Measurements from ENCODE around the gene SH3PXD2A. TPM values are rescaled to one million over a fixed set of nuclear protein-coding genes. Genes with fewer than 3 reads are reported as not detected.

Gene SH3PXD2A
- total and polyA plus RNA-seq, 2 experiments from 2014 or later = 1.8 to 5.0 TPM

DNA sequence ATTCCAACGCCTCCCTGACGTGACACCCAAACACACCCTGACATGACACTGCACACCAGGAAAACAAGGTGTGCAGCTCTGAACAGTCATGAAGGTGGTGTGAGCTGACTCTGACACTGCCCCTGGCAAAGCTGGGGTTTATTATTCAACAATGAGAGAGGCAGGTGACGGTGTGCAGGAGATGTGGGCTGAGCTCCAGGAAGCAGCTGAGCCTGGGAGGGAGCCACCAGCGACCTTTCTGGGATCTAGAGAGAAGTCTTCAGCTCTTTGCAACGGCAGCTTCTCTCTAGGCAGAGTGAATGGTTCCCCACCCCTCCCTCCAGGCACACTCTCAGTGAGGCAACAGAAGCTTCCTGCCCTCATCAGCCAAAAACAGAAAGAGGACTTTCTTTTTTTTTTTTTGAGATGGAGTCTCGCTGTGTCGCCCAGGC lies 65.6 kb downstream of the SH3PXD2A start:
- no peak overlapping the region for H3K4me2 ChIP-seq
- no peaks in the 10 kb centered on the region for H3K4me1 ChIP-seq (ENCODE audit: insufficient read depth)
- no peak overlapping the region for H3K27ac Mint-ChIP-seq
- H3K4me3 ChIP-seq = no peak overlapping the region
- no peaks in the 10 kb centered on the region for H3K79me2 ChIP-seq (replicated peaks; ENCODE audit: insufficient read depth)
- H3K27ac ChIP-seq (ENCODE audit: low read depth) = no peak overlapping the region
- ATAC-seq (no peak), DNase-seq (ENCODE audit: low spot score) (no peak)
- TF ChIP-seq EZH2phosphoT487 (IDR thresholded peaks at IDR 0.05; ENCODE audit: unreplicated experiment) (no peak), ZNF331 (CRISPR knock-in tag; IDR thresholded peaks at IDR 0.05; ENCODE audit: low read depth) (no peak), CREB1 (CRISPR knock-in tag; IDR thresholded peaks at IDR 0.05; ENCODE audit: low read depth) (no peak), ZNF114 (CRISPR knock-in tag; IDR thresholded peaks at IDR 0.05) (no peak), STAT1 (IDR thresholded peaks at IDR 0.05; ENCODE audit: unreplicated experiment) (no peak), JUNB (IDR thresholded peaks at IDR 0.05; ENCODE audit: unreplicated experiment) (no peak)
- TF ChIP-seq, protein P1, sequence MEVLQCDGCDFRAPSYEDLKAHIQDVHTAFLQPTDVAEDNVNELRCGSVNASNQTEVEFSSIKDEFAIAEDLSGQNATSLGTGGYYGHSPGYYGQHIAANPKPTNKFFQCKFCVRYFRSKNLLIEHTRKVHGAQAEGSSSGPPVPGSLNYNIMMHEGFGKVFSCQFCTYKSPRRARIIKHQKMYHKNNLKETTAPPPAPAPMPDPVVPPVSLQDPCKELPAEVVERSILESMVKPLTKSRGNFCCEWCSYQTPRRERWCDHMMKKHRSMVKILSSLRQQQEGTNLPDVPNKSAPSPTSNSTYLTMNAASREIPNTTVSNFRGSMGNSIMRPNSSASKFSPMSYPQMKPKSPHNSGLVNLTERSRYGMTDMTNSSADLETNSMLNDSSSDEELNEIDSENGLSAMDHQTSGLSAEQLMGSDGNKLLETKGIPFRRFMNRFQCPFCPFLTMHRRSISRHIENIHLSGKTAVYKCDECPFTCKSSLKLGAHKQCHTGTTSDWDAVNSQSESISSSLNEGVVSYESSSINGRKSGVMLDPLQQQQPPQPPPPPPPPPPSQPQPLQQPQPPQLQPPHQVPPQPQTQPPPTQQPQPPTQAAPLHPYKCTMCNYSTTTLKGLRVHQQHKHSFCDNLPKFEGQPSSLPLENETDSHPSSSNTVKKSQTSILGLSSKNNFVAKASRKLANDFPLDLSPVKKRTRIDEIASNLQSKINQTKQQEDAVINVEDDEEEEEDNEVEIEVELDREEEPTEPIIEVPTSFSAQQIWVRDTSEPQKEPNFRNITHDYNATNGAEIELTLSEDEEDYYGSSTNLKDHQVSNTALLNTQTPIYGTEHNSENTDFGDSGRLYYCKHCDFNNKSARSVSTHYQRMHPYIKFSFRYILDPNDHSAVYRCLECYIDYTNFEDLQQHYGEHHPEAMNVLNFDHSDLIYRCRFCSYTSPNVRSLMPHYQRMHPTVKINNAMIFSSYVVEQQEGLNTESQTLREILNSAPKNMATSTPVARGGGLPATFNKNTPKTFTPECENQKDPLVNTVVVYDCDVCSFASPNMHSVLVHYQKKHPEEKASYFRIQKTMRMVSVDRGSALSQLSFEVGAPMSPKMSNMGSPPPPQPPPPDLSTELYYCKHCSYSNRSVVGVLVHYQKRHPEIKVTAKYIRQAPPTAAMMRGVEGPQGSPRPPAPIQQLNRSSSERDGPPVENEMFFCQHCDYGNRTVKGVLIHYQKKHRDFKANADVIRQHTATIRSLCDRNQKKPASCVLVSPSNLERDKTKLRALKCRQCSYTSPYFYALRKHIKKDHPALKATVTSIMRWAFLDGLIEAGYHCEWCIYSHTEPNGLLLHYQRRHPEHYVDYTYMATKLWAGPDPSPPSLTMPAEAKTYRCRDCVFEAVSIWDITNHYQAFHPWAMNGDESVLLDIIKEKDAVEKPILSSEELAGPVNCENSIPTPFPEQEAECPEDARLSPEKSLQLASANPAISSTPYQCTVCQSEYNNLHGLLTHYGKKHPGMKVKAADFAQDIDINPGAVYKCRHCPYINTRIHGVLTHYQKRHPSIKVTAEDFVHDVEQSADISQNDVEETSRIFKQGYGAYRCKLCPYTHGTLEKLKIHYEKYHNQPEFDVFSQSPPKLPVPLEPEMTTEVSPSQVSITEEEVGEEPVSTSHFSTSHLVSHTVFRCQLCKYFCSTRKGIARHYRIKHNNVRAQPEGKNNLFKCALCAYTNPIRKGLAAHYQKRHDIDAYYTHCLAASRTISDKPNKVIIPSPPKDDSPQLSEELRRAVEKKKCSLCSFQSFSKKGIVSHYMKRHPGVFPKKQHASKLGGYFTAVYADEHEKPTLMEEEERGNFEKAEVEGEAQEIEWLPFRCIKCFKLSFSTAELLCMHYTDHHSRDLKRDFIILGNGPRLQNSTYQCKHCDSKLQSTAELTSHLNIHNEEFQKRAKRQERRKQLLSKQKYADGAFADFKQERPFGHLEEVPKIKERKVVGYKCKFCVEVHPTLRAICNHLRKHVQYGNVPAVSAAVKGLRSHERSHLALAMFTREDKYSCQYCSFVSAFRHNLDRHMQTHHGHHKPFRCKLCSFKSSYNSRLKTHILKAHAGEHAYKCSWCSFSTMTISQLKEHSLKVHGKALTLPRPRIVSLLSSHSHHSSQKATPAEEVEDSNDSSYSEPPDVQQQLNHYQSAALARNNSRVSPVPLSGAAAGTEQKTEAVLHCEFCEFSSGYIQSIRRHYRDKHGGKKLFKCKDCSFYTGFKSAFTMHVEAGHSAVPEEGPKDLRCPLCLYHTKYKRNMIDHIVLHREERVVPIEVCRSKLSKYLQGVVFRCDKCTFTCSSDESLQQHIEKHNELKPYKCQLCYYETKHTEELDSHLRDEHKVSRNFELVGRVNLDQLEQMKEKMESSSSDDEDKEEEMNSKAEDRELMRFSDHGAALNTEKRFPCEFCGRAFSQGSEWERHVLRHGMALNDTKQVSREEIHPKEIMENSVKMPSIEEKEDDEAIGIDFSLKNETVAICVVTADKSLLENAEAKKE (CRISPR knock-in tag; IDR thresholded peaks at IDR 0.05) = no peak
- TF ChIP-seq, protein P2, sequence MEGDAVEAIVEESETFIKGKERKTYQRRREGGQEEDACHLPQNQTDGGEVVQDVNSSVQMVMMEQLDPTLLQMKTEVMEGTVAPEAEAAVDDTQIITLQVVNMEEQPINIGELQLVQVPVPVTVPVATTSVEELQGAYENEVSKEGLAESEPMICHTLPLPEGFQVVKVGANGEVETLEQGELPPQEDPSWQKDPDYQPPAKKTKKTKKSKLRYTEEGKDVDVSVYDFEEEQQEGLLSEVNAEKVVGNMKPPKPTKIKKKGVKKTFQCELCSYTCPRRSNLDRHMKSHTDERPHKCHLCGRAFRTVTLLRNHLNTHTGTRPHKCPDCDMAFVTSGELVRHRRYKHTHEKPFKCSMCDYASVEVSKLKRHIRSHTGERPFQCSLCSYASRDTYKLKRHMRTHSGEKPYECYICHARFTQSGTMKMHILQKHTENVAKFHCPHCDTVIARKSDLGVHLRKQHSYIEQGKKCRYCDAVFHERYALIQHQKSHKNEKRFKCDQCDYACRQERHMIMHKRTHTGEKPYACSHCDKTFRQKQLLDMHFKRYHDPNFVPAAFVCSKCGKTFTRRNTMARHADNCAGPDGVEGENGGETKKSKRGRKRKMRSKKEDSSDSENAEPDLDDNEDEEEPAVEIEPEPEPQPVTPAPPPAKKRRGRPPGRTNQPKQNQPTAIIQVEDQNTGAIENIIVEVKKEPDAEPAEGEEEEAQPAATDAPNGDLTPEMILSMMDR (conservative IDR thresholded peaks at IDR 0.05; ENCODE audit: low read depth in 2 of 2) = no peak
- TF ChIP-seq, protein P3, sequence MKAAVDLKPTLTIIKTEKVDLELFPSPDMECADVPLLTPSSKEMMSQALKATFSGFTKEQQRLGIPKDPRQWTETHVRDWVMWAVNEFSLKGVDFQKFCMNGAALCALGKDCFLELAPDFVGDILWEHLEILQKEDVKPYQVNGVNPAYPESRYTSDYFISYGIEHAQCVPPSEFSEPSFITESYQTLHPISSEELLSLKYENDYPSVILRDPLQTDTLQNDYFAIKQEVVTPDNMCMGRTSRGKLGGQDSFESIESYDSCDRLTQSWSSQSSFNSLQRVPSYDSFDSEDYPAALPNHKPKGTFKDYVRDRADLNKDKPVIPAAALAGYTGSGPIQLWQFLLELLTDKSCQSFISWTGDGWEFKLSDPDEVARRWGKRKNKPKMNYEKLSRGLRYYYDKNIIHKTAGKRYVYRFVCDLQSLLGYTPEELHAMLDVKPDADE (IDR thresholded peaks at IDR 0.05) = no peak
- TF ChIP-seq, protein P4, sequence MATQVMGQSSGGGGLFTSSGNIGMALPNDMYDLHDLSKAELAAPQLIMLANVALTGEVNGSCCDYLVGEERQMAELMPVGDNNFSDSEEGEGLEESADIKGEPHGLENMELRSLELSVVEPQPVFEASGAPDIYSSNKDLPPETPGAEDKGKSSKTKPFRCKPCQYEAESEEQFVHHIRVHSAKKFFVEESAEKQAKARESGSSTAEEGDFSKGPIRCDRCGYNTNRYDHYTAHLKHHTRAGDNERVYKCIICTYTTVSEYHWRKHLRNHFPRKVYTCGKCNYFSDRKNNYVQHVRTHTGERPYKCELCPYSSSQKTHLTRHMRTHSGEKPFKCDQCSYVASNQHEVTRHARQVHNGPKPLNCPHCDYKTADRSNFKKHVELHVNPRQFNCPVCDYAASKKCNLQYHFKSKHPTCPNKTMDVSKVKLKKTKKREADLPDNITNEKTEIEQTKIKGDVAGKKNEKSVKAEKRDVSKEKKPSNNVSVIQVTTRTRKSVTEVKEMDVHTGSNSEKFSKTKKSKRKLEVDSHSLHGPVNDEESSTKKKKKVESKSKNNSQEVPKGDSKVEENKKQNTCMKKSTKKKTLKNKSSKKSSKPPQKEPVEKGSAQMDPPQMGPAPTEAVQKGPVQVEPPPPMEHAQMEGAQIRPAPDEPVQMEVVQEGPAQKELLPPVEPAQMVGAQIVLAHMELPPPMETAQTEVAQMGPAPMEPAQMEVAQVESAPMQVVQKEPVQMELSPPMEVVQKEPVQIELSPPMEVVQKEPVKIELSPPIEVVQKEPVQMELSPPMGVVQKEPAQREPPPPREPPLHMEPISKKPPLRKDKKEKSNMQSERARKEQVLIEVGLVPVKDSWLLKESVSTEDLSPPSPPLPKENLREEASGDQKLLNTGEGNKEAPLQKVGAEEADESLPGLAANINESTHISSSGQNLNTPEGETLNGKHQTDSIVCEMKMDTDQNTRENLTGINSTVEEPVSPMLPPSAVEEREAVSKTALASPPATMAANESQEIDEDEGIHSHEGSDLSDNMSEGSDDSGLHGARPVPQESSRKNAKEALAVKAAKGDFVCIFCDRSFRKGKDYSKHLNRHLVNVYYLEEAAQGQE (IDR thresholded peaks at IDR 0.05; ENCODE audit: unreplicated experiment) = no peak
- no peaks in the 10 kb centered on the region for H3K9me3 Mint-ChIP-seq
- peaks cover 3% of the 10 kb centered on the region; the same call in 2 of the 3 replicates for H3K4me1 Mint-ChIP-seq
- no peaks in the 10 kb centered on the region for H3K36me3 ChIP-seq (ENCODE audit: insufficient read depth)
- no peaks in the 10 kb centered on the region for H3K27me3 ChIP-seq (ENCODE audit: insufficient read depth)
- H3F3A ChIP-seq (replicated peaks; ENCODE audit: low read depth) = no peaks in the 10 kb centered on the region
- no peaks in the 10 kb centered on the region for H3K36me3 Mint-ChIP-seq (ENCODE audit: low read depth)
- no peaks in the 10 kb centered on the region for H4K20me1 ChIP-seq (replicated peaks; ENCODE audit: insufficient read depth)
- no peak overlapping the region for H3K4me3 Mint-ChIP-seq
- H3K27me3 Mint-ChIP-seq (ENCODE audit: insufficient read depth, low read depth, poor library complexity) = peaks cover 4% of the 10 kb centered on the region
- H3K9me2 ChIP-seq (ENCODE audit: insufficient read depth) = no peaks in the 10 kb centered on the region
- no peak overlapping the region for H2AFZ ChIP-seq
